Right renal cortex interstitium (tissue), 3 donors: ENCODE measurements around the gene PGA3. TPM values are rescaled to one million over a fixed set of nuclear protein-coding genes. Genes with fewer than 3 reads are reported as not detected.
"Not testable (repeated sequence)": the region's sequence is repeated elsewhere in the genome, so short reads cannot be mapped to it uniquely, and the experiment has no call there.

ENCODE experiments used
- DNase-seq, 3 donors: peaks; one replicate each; pipeline ENCODE4 v3.0.0-alpha.2; 2013; ENCODE audit warnings: low read depth in 3 of 3, low spot score in 2 of 3
- polyA plus RNA-seq, 3 donors: library from polyadenylated mRNA; unstranded; fragments of 120-200 nt; gene quantifications; one replicate each; pipeline ENCODE4 v1.2.1, GENCODE V29; 2013; ENCODE audit not compliant: insufficient read length in 3 of 3

PGA3 gene
- polyA plus RNA-seq, 3 donors: 0.25 to 0.40 TPM; not detected in 1

DNA sequence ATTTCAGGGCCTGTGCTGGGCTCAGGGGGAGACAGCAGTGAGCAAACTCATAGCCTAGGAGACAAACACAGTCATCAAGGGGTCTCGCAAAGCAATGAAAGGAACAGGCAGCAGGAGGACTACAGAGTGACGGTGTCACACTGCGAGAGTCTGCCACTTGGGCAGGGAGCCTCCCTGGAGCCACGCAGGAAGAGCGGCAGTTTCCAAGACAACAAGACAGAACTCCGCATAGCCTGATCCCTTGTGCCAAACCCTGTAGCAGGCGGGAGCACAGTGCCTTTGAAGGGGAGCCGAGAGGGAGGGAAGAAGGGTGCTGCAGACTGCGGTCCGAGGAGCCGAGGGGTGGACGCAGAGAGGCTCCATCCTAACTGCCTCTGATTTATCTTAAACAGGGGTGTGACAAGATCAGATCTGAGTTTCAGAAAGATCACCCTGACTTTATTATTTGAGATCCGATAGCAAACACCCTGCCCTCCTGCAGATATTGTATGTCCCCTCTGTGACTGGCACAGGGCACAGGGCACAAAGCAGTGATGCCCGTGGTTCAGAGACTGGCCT, 1.3 kb downstream of the PGA3 start:
- DNase-seq: not testable (repeated sequence)

DNA sequence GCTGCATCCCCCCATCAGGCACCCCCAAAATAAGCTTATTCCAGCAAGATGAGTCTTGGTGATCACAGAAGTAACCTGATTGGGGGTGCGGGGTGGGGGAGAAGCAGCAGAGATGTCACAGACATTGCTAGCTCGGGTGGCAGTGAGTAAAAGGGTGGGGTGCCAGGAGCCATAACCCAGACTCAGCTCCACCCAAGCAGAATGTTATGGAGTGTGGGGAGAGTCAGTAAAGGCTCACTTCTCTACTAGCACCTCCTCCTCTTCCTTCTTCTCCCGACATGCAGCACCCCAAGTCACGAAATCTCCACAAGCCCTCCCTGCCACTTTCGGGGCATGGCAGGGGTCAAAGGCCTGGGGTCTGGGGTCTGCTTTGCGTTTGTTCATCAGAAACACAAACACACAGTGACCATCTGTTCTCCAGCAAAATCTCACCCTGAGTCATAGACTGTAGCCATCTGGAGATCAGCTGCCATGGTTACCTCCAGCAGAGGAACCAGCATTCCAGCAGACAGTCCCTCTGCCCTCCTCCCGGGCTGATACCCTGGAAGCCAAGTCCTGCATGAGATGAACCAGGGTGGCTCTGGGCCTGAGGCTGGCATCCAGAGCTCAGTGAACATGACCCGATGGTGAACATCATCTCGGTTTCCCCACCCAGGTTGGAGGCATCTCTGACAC, 4.5 kb downstream of the PGA3 start:
- DNase-seq: not testable (repeated sequence)

DNA sequence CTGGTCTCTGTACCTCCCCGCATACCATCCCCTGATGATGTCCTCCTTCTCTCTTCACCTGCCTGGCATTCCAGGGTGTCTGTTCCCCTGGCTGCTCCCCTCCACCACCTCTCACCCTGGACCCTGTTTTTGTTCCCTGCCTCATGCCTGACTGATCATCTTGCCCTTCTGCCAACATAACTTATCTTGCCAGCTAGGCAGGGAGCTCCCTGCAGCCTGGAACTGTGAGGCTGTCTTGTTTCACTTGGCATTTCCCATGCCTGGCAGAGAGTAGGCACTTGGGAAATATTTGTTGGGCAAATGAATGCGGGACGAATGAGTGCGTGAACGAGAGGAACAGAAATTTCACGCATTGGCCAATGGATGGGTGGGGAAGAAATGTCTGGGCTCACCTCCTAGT, 7.3 kb downstream of the PGA3 start:
- not testable (repeated sequence) for DNase-seq

DNA sequence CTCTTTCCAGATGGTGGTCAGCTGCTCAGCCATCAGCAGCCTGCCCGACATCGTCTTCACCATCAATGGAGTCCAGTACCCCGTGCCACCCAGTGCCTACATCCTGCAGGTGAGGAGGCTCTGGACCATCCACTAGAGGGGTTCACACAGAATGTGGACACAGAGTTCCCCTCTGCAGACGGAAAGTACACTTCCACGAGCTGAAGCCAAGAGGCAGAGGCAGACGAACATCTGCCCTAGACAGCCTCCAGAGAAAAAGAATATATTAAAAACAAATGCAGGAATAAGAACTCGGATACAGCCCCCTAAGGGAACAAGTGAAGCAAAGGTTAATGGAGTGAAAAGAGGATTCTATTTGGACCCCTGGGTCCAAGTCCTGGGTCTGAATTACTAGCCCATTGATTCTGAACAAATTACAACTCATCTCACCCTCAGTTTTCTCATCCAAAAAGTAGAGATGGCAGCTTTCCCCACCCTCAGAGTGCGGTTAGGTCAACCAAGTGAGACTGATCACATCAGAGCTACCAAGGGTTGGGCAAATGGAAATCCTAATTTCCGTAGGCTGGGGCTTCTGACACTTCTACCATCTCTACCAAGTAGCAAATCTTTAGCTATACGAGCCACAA, 8.1 kb downstream of the PGA3 start:
- DNase-seq: not testable (repeated sequence)

DNA sequence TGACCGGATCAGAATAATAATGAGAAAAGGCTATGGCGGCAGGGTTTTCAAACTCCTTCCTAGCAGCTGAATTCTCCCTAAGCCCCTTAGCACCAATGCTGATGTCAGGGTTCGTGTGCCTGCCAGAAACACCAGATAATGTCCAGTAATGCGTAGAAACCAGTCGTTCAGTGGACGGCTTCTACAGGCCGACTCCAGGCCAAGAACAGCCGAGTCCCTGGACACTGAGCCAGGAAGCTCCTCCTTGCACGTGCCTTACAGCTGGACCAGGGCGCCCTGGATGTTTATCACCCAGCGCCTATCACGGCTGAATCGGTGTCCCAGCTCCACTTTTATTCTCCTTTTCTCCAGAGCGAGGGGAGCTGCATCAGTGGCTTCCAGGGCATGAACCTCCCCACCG, 8.9 kb downstream of the PGA3 start:
- not testable (repeated sequence) for DNase-seq

DNA sequence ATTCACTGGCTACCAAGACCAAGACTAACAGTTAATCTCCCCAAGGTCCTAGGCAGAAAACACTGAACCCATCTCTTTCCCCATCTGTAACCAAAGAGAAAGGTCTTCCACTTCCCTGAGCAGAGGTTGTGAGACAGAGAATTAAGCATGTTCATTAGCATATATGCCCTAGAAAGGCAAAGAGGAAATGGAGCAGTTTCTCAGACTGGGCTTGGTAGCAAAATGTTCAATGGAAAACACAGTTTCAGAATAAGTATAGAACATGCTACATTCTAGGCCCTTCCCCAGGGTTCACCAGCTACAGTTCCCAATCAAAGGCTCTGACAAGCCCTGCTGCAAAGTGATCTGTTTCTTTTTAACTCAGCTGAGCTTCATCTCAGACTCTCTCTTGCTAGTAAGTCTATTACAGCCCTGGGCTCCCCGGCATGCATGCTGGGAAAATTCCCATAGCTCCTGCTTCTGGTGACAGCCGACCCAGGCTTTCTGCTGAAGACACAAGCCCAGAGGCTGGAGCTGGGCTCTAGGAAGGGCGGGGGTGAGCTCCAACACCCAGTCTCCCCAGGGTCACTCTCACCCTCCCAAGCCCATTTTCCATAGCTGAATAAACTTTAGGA, 10.5 kb downstream of the PGA3 start:
- not testable (repeated sequence) for DNase-seq

DNA sequence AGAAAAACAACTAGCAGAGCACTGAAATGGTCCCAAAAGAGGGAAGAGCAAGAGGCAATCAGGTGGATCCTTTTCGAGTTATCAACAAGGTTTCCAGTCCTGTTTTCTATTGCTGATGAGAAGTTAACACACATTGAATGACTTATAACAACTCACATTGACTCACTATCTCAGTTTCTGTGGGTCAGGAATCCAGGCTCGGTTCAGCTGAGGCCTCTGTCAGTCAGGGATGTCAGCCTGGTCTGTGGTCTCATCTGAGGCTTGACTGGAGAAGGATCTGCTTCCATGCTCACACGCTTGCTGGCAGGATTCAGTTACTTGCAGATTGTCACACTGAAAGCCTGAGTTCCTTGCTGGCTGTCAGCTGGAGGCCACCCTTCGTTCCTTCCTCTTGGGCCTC, 15.0 kb downstream of the PGA3 start:
- DNase-seq: not testable (repeated sequence)

DNA sequence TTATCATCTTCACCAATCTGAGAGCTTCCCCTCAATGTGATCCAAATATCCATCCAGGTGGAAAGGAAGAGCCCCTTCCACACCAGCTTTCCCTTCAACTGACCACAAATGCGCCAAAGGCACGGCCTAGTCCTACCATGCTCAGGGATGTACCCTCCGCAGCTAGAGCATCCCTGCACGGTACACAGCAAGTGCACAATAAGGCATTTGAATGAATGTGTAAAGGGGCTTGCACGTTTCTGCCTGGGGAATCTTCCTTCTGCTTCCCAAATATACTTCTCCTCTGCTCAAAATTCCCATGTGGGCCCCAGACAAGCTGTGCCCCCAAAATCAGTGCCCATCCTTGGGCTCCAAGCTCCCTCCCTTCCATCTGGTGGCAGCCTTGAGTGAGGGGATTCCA, 15.7 kb downstream of the PGA3 start:
- DNase-seq: not testable (repeated sequence)

DNA sequence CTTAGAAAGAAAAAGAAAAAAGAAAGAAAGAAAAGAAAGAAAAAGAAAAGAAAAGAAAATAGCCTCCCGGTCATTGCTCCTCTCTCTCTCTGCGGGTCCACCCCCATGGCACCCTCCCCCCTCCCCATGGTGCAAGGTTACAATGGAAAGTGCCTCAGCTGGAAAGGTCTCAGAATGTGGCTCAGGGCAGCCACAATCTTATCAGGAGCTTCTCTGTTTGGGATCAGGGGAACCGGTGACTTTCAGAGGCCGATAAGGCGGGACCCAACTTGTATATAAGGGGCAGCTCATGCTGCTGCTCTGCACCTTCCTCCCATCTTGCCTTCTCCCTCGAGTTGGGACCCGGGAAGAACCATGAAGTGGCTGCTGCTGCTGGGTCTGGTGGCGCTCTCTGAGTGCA, 18.7 kb downstream of the PGA3 start, which contains the start of gene PGA4:
TSS of gene PGA4 (plus strand) at position 301 of the 400 bp plus-strand sequence. CDS start at position 355, 54 bp downstream.
- DNase-seq: not testable (repeated sequence)

DNA sequence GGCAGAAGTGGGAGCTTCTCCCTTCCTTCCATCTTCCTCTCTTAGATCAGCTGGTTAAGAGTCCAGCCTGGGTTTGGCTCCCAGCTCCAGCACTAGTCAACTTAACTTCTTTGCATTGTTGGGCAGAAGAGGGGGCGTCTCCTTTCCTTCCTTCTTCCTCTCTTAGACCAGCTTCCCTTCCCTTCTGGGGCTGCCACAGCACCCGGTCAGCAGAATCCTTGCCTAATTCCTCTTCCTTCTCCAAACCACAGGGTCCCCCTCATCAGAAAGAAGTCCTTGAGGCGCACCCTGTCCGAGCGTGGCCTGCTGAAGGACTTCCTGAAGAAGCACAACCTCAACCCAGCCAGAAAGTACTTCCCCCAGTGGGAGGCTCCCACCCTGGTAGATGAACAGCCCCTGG, 19.4 kb downstream of the PGA3 start:
- DNase-seq: not testable (repeated sequence)

DNA sequence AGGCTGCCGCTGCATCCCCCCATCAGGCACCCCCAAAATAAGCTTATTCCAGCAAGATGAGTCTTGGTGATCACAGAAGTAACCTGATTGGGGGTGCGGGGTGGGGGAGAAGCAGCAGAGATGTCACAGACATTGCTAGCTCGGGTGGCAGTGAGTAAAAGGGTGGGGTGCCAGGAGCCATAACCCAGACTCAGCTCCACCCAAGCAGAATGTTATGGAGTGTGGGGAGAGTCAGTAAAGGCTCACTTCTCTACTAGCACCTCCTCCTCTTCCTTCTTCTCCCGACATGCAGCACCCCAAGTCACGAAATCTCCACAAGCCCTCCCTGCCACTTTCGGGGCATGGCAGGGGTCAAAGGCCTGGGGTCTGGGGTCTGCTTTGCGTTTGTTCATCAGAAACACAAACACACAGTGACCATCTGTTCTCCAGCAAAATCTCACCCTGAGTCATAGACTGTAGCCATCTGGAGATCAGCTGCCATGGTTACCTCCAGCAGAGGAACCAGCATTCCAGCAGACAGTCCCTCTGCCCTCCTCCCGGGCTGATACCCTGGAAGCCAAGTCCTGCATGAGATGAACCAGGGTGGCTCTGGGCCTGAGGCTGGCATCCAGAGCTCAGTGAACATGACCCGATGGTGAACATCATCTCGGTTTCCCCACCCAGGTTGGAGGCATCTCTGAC, 23.3 kb downstream of the PGA3 start:
- DNase-seq: not testable (repeated sequence)

DNA sequence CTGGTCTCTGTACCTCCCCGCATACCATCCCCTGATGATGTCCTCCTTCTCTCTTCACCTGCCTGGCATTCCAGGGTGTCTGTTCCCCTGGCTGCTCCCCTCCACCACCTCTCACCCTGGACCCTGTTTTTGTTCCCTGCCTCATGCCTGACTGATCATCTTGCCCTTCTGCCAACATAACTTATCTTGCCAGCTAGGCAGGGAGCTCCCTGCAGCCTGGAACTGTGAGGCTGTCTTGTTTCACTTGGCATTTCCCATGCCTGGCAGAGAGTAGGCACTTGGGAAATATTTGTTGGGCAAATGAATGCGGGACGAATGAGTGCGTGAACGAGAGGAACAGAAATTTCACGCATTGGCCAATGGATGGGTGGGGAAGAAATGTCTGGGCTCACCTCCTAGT, 26.1 kb downstream of the PGA3 start:
- not testable (repeated sequence) for DNase-seq

DNA sequence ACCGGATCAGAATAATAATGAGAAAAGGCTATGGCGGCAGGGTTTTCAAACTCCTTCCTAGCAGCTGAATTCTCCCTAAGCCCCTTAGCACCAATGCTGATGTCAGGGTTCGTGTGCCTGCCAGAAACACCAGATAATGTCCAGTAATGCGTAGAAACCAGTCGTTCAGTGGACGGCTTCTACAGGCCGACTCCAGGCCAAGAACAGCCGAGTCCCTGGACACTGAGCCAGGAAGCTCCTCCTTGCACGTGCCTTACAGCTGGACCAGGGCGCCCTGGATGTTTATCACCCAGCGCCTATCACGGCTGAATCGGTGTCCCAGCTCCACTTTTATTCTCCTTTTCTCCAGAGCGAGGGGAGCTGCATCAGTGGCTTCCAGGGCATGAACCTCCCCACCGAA, 27.7 kb downstream of the PGA3 start:
- DNase-seq: not testable (repeated sequence)

DNA sequence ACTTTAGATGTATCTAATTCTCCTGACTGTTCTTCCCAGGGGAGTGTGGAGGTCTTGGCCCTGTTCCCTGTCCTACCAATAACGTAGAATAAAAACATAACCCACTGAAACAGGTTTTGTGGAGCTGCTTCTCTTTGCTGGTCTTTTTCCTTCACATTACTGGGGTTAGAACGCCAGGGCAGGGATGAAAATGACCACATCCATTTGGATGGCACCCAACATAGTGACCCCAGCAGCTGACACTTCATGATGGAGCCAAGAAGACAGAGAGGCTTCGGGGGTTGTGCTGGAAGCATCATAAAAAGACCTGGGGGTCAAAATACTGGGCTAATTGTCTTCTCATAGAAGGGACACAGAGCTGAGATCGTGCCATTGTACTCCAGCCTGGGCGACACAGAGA, 28.3 kb downstream of the PGA3 start:
- DNase-seq: not testable (repeated sequence)

DNA sequence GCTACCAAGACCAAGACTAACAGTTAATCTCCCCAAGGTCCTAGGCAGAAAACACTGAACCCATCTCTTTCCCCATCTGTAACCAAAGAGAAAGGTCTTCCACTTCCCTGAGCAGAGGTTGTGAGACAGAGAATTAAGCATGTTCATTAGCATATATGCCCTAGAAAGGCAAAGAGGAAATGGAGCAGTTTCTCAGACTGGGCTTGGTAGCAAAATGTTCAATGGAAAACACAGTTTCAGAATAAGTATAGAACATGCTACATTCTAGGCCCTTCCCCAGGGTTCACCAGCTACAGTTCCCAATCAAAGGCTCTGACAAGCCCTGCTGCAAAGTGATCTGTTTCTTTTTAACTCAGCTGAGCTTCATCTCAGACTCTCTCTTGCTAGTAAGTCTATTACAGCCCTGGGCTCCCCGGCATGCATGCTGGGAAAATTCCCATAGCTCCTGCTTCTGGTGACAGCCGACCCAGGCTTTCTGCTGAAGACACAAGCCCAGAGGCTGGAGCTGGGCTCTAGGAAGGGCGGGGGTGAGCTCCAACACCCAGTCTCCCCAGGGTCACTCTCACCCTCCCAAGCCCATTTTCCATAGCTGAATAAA, 29.3 kb downstream of the PGA3 start:
- DNase-seq: not testable (repeated sequence)

DNA sequence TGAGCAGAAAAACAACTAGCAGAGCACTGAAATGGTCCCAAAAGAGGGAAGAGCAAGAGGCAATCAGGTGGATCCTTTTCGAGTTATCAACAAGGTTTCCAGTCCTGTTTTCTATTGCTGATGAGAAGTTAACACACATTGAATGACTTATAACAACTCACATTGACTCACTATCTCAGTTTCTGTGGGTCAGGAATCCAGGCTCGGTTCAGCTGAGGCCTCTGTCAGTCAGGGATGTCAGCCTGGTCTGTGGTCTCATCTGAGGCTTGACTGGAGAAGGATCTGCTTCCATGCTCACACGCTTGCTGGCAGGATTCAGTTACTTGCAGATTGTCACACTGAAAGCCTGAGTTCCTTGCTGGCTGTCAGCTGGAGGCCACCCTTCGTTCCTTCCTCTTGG, 33.8 kb downstream of the PGA3 start:
- DNase-seq: not testable (repeated sequence)

DNA sequence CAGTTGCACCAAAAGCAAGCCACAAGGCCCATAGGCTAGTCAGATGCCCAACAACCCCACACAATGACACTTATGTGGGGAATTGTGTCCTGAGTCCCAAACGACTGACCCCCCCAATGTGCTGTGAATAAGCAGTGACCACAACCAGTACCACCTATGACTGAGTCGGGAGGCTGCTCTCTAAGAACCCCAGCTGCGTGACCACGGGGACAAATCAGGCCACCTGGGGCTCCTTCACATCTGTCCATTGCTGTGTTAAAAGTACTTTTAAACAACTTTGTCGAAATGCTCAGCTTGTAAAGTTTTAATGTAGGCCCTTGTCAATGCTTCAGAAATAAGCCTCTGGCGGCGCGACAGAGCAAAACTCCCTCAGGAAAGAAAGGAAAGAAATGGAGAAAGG, 37.0 kb downstream of the PGA3 start:
- DNase-seq: not testable (repeated sequence)

DNA sequence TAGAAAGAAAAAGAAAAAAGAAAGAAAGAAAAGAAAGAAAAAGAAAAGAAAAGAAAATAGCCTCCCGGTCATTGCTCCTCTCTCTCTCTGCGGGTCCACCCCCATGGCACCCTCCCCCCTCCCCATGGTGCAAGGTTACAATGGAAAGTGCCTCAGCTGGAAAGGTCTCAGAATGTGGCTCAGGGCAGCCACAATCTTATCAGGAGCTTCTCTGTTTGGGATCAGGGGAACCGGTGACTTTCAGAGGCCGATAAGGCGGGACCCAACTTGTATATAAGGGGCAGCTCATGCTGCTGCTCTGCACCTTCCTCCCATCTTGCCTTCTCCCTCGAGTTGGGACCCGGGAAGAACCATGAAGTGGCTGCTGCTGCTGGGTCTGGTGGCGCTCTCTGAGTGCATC, 37.6 kb downstream of the PGA3 start, which contains the start of gene PGA5:
TSS of gene PGA5 (plus strand) at position 301 of the 400 bp plus-strand sequence. CDS start at position 353, 52 bp downstream.
- DNase-seq: not testable (repeated sequence)

DNA sequence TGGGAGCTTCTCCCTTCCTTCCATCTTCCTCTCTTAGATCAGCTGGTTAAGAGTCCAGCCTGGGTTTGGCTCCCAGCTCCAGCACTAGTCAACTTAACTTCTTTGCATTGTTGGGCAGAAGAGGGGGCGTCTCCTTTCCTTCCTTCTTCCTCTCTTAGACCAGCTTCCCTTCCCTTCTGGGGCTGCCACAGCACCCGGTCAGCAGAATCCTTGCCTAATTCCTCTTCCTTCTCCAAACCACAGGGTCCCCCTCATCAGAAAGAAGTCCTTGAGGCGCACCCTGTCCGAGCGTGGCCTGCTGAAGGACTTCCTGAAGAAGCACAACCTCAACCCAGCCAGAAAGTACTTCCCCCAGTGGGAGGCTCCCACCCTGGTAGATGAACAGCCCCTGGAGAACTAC, 38.2 kb downstream of the PGA3 start:
- DNase-seq: not testable (repeated sequence)

DNA sequence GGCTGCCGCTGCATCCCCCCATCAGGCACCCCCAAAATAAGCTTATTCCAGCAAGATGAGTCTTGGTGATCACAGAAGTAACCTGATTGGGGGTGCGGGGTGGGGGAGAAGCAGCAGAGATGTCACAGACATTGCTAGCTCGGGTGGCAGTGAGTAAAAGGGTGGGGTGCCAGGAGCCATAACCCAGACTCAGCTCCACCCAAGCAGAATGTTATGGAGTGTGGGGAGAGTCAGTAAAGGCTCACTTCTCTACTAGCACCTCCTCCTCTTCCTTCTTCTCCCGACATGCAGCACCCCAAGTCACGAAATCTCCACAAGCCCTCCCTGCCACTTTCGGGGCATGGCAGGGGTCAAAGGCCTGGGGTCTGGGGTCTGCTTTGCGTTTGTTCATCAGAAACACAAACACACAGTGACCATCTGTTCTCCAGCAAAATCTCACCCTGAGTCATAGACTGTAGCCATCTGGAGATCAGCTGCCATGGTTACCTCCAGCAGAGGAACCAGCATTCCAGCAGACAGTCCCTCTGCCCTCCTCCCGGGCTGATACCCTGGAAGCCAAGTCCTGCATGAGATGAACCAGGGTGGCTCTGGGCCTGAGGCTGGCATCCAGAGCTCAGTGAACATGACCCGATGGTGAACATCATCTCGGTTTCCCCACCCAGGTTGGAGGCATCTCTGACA, 42.1 kb downstream of the PGA3 start:
- DNase-seq: not testable (repeated sequence)
